Natural killer cell (primary cell): Measurements from ENCODE around the gene SPINDOC. TPM values are rescaled to one million over a fixed set of nuclear protein-coding genes. Genes with fewer than 3 reads are reported as not detected.
A peak's percentile ranks its signal among the peaks of the same experiment; 100 is the strongest.

Source experiments
- ATAC-seq, 3 donors: fragments of 150-1000 bp in 2 of 3; fragments of 200-7000 bp in 1 of 3; cut with Tn5 transposase; 1 replicate in 1 of 3; 2 replicates in 2 of 3; pipeline ENCODE4 v1.10.0; 2021; ENCODE audit warnings: mild to moderate bottlenecking in 2 of 3, moderate library complexity in 2 of 3
- DNase-seq, 2 donors: peaks; one replicate each; pipeline versions ENCODE4 v3.0.0 to v3.0.0-alpha.2; 2013 to 2021; ENCODE audit warnings: mixed read lengths in 1 of 2
- H3K27ac ChIP-seq: one replicate; pipeline ENCODE4 v1.5.1; 2013; ENCODE audit warnings: mild to moderate bottlenecking, low read length
- H3K27me3 ChIP-seq: one replicate; pipeline ENCODE4 v1.6.1; 2013; ENCODE audit warnings: low read length; ENCODE audit not compliant: control insufficient read depth, insufficient read depth
- H3K36me3 ChIP-seq: one replicate; pipeline ENCODE4 v1.6.1; 2013; ENCODE audit warnings: low read length; ENCODE audit not compliant: control insufficient read depth, insufficient read depth
- H3K4me1 ChIP-seq: one replicate; pipeline ENCODE4 v1.6.1; 2013; ENCODE audit warnings: low read length; ENCODE audit not compliant: control insufficient read depth, insufficient read depth
- H3K4me3 ChIP-seq: one replicate; pipeline ENCODE4 v1.5.1; 2013; ENCODE audit warnings: low read length
- H3K9me3 ChIP-seq: one replicate; pipeline ENCODE4 v1.6.1; 2013; ENCODE audit warnings: low read length; ENCODE audit not compliant: control insufficient read depth, insufficient read depth
- H3K27ac Mint-ChIP-seq, 2 donors: one replicate each; pipeline ENCODE4 v1.8.0; 2022; ENCODE audit warnings: mild to moderate bottlenecking in 2 of 2, mixed read lengths in 2 of 2, moderate library complexity in 1 of 2
- H3K27me3 Mint-ChIP-seq, 2 donors: one replicate each; pipeline ENCODE4 v1.8.0; 2022; ENCODE audit warnings: low read depth in 2 of 2, mixed read lengths in 2 of 2
- H3K36me3 Mint-ChIP-seq: one replicate; pipeline ENCODE4 v1.8.0; 2022; ENCODE audit warnings: mixed read lengths
- H3K4me1 Mint-ChIP-seq, 2 donors: one replicate each; pipeline ENCODE4 v1.8.0; 2022; ENCODE audit warnings: mixed read lengths in 2 of 2
- H3K4me3 Mint-ChIP-seq: one replicate; pipeline ENCODE4 v1.8.0; 2022; ENCODE audit warnings: mild to moderate bottlenecking, moderate library complexity, mixed read lengths
- H3K9me3 Mint-ChIP-seq, 2 donors: one replicate each; pipeline ENCODE4 v1.8.0; 2022; ENCODE audit warnings: mixed read lengths in 2 of 2
- WGBS: methylation state at CpG from one replicate; pipeline ENCODE4 v1.1.7; 2013; ENCODE audit warnings: missing lambda C conversion rate; ENCODE audit not compliant: insufficient coverage; 5-methylcytosine and 5-hydroxymethylcytosine counted together
- intact Hi-C: fragments of 100-400 bp; cut with micrococcal nuclease; formaldehyde crosslinking; loops from one replicate; pipeline ENCODE4 v1.14.2; 2022
- total RNA-seq, 4 donors: library from RNA; stranded (reverse); fragments of 120-200 nt in 1 of 4; gene quantifications; one replicate each; pipeline versions ENCODE4 v1.2.3 to v1.2.4, GENCODE V29; 2013 to 2022
- TF ChIP-seq, protein P1 (sequence below): fragments of 200-600 bp; IDR thresholded peaks from one replicate; pipeline ENCODE4 v1.8.0; 2022; ENCODE audit warnings: antibody characterized with exemption

SPINDOC gene
- total RNA-seq, 3 donors from 2014 or later (not counting 1 experiment from before 2014, with no cell fraction given) = 15.6 to 25.3 (median 21.1) TPM

DNA sequence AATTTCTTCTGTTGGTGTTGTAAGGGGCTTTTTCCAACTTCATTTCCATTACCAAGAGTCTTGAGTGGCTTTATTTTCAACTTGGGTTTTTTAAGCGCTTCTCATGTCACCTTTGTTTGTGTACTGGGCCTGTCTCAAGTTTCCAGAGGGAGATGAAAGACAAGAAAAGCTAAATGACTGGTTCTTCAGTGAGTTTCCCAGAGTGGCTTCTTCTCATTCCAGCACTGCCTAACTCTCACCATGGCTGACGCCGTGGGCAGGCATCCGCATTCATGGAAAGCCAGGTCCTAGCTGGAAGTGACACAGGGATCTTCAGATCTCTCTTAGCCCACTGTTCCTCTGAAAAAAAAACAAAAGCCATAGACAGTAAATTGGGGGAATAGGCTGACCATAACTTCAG lies 54.3 kb downstream of the SPINDOC start:
- no peaks in the 10 kb centered on the region for H3K36me3 Mint-ChIP-seq
- intact Hi-C loops = loop anchor here (2.0 to 5.0 kb wide), 2 partner anchors 15 to 70 kb away; partner anchors contain the start of gene NAA40
- Histone ChIP-seq H3K4me1 (peaks cover 89% of the 10 kb centered on the region), H3K27me3 (no peaks in the 10 kb centered on the region), H3K36me3 (peaks cover 11% of the 10 kb centered on the region), H3K4me3 (no peak overlapping the region), H3K9me3 (no peaks in the 10 kb centered on the region), H3K27ac (peak overlapping the region; percentile 79)
- H3K27me3 Mint-ChIP-seq = no peaks in the 10 kb centered on the region
- peak overlapping the region; percentile 81 to 87 for H3K27ac Mint-ChIP-seq
- no peak for ATAC-seq
- no peak for DNase-seq
- peaks cover 76 to 80% of the 10 kb centered on the region in 2 donors for H3K4me1 Mint-ChIP-seq
- TF ChIP-seq, protein P1, sequence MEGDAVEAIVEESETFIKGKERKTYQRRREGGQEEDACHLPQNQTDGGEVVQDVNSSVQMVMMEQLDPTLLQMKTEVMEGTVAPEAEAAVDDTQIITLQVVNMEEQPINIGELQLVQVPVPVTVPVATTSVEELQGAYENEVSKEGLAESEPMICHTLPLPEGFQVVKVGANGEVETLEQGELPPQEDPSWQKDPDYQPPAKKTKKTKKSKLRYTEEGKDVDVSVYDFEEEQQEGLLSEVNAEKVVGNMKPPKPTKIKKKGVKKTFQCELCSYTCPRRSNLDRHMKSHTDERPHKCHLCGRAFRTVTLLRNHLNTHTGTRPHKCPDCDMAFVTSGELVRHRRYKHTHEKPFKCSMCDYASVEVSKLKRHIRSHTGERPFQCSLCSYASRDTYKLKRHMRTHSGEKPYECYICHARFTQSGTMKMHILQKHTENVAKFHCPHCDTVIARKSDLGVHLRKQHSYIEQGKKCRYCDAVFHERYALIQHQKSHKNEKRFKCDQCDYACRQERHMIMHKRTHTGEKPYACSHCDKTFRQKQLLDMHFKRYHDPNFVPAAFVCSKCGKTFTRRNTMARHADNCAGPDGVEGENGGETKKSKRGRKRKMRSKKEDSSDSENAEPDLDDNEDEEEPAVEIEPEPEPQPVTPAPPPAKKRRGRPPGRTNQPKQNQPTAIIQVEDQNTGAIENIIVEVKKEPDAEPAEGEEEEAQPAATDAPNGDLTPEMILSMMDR = no peak
- H3K9me3 Mint-ChIP-seq = no peaks in the 10 kb centered on the region
- peak overlapping the region; percentile 13 for H3K4me3 Mint-ChIP-seq
- WGBS = 100% methylated on average over 4 of the region's 4 CpGs

DNA sequence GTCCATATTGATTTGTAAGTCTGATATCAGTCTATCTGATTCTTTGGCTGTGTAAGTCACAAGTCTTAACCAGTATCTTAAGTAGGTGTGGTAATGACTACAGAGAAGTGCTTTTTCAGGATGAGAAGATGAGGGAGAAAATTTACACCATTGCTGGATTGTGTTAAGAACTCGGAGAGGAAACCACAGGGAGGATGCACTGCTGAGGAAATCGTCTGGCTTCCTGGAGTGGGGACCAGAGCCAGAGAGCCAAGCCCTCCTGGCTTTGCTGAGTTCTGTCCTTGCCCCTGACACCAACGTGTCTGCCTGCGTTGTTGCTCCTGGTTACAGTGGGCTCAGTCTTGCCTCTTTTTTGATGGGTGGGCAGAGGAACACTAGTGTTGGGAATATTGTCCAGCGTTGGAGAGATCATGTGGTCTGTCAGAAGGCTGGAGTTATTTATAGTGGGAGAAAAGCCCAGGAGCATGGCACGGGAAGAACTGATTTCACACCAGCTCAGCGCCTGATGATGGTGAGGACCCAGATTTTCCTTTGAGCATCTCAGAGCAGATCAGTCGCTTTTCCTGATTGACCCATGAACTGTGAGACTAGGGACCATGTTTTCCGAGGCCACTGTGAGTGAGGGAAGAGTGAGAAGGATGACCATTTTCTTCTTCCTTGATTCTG lies 55.3 kb downstream of the SPINDOC start:
- Histone ChIP-seq H3K4me1 (peaks cover 92% of the 10 kb centered on the region), H3K4me3 (no peak overlapping the region), H3K36me3 (peaks cover 4% of the 10 kb centered on the region), H3K9me3 (no peaks in the 10 kb centered on the region), H3K27me3 (no peaks in the 10 kb centered on the region), H3K27ac (peak overlapping the region; percentile 41)
- Mint-ChIP-seq H3K27ac (peak overlapping the region; percentile 81 to 87), H3K9me3 (no peaks in the 10 kb centered on the region), H3K4me1 (peaks cover 74 to 80% of the 10 kb centered on the region in 2 donors), H3K36me3 (no peaks in the 10 kb centered on the region), H3K27me3 (no peaks in the 10 kb centered on the region), H3K4me3 (peak overlapping the region; percentile 61)
- WGBS = 42% methylated on average over 9 of the region's 9 CpGs
- TF ChIP-seq, protein P1 = no peak
- intact Hi-C loops = loop anchor here (5.0 kb wide), 1 partner anchor 69 kb away; the partner anchor contains the start of gene NAA40
- no peak for DNase-seq
- no peak for ATAC-seq

DNA sequence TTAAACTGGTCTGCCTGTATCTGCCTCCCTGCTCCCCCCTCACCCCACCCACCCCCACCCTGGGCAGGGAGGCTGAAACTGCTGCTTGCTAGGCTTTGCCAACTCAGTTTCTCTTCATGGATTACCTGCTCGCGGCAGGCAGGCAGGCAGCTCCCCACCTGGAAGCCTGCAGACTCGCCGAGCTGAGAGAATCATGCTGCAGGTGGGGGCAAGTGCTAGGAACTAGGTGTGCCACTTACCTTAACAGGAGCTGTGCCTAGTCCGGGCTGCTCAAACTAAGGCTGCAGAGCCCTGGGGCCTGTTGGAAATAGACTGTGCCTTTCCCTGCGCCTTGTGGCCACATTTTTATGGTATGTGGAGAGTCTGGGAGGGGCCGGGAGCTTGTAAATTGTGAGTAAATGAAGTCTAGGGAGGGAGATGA lies 55.9 kb downstream of the SPINDOC start:
- WGBS = 75% methylated on average over 7 of the region's 7 CpGs
- H3K27ac ChIP-seq = peak overlapping the region; percentile 66
- Mint-ChIP-seq H3K9me3 (no peaks in the 10 kb centered on the region), H3K27me3 (no peaks in the 10 kb centered on the region), H3K27ac (peak overlapping the region; percentile 81 to 87), H3K36me3 (no peaks in the 10 kb centered on the region), H3K4me3 (peak overlapping the region; percentile 80), H3K4me1 (peaks cover 78 to 85% of the 10 kb centered on the region in 2 donors)
- intact Hi-C loops = loop anchor here (5.0 kb wide), 1 partner anchor 68 kb away; the partner anchor contains the start of gene NAA40
- no peak for DNase-seq
- no peaks in the 10 kb centered on the region for H3K27me3 ChIP-seq
- no peaks in the 10 kb centered on the region for H3K9me3 ChIP-seq
- H3K4me3 ChIP-seq = no peak overlapping the region
- ATAC-seq = no peak
- H3K4me1 ChIP-seq = peaks cover 94% of the 10 kb centered on the region
- TF ChIP-seq, protein P1 = no peak
- peaks cover 4% of the 10 kb centered on the region for H3K36me3 ChIP-seq
